NCI-H187 treated with DMSO at 0.1 percent for 48 hours (cell line): ENCODE results near the gene CACNG6.
"Not testable (repeated sequence)": the region's sequence is repeated elsewhere in the genome, so short reads cannot be mapped to it uniquely, and the experiment has no call there.

Experiments
- DNase-seq: peaks from one replicate; lab custom pipeline; 2025; lab: John Stamatoyannopoulos, UW

Gene CACNG6

GRCh38 chr19:54002495-54003315 is 11.3 kb downstream of the CACNG6 start:
- no peak for DNase-seq

GRCh38 chr19:54009440-54009839 is 18.0 kb downstream of the CACNG6 start:
- no peak for DNase-seq

GRCh38 chr19:54010474-54010873 is 19.0 kb downstream of the CACNG6 start:
- no peak for DNase-seq

DNA sequence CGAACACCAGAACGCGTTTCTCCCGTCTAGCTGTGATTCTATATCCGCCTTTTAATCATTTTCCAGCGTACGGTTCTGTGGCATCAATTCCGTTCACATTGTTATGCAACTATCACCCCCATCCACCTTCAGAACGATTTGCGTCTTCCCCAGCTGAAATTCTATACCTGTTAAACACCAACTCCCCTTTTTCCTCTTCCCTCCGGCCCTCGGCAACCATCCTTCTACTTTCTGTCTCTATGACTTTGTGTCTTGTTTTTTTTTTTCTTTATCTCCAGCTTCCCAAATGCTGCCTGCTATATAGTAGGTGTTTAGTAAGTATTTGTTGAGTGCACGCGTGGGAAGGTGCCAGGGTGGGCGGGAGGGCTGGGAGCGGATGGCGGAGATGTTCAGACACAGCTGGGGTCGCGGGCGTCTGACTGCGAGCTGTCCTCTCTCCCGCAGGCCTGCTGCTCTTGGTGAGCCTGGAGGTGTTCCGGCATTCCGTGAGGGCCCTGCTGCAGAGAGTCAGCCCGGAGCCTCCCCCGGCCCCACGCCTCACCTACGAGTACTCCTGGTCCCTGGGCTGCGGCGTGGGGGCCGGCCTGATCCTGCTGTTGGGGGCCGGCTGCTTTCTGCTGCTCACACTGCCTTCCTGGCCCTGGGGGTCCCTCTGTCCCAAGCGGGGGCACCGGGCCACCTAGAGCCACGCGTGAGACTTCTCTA is 20.2 kb downstream of the CACNG6 start:
- DNase-seq = no peak

DNA sequence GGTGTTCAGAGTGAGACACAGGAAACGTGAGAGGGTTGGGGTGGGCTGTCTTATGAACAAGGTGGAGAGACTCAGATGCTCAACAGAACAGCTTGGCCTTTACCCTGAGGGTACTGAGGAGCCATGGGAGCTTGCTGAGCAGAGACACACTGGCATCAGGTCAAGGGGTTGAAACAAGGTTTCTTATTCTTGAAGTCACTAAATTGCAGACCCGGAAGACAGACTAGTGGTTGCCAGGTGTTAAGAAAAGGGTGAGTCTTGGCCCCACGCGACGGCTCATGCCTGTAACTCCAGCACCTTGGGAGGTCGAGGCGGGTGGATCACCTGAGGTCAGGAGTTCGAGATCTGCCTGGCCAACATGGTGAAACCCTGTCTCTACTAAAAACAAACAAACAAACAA is 22.4 kb downstream of the CACNG6 start:
- DNase-seq = no peak

- no peak for DNase-seq
Measured at GRCh38 chr19:54014920-54015560, 23.6 kb downstream of the CACNG6 start.

- DNase-seq = no peak
Measured at GRCh38 chr19:54017261-54017660, 25.8 kb downstream of the CACNG6 start.

DNA sequence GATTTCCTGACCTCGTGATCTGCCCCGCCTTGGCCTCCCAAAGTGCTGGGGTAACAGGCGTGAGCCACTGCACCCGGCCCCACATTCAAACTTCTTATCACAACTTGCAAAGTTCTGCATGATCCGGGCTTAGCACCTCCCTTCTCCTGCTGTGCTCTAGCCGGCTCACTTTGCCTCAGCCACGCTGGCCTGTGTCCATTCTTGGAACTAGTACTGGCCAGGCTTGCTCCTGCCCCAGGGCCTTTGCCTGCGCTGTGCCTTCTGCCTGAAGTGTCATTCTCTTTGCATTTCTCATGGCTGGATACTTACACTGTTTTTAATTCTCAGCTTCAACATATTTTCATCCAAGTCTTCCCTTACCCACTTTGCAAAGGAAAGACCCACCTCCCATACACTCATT is 29.9 kb downstream of the CACNG6 start:
- no peak for DNase-seq

- no peak for DNase-seq
Measured at GRCh38 chr19:54021932-54022331, 30.5 kb downstream of the CACNG6 start.

DNA sequence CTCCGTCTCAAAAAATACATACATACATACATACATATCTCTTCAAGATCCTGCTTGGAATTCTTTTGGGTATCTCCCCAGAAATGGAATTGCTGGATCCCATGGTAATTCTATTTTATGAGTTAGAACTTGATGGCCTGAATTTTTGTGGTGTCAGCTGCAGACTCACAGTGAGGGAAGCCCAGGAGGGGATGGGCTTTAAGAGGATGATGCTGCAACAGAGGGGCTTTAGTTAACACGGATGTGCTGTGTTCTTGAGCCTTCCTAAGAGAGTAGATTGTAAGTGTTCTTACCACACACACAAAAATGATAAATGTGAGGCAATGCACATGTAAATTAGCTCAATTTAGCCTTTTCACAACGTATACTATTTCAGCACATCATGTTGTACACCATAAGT is 31.8 kb downstream of the CACNG6 start:
- DNase-seq = no peak

DNA sequence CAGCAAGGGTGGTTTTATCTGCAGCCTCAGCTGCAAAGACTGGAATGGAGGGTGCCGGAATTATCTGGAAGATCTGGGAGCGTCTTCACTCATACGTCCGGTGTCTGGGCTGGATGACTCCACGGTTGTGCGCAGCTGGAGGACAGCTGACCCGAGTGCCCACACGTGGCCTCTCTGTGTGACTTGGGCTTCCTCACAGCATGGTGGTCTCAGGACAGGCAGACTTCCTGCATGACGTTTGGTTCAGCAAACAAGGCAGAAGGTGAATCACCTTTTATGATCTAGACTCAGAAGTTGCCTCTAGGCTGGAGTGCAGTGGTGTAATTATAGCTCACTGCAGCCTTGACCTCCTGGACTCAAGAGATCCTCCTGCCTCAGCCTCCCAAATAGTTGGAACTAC is 33.2 kb downstream of the CACNG6 start:
- DNase-seq = no peak

GRCh38 chr19:54026656-54027055 is 35.2 kb downstream of the CACNG6 start:
- no peak for DNase-seq

- no peak for DNase-seq
Measured at GRCh38 chr19:54029301-54029700, 37.9 kb downstream of the CACNG6 start.

GRCh38 chr19:54029930-54030490 is 38.6 kb downstream of the CACNG6 start:
- DNase-seq = no peak

DNA sequence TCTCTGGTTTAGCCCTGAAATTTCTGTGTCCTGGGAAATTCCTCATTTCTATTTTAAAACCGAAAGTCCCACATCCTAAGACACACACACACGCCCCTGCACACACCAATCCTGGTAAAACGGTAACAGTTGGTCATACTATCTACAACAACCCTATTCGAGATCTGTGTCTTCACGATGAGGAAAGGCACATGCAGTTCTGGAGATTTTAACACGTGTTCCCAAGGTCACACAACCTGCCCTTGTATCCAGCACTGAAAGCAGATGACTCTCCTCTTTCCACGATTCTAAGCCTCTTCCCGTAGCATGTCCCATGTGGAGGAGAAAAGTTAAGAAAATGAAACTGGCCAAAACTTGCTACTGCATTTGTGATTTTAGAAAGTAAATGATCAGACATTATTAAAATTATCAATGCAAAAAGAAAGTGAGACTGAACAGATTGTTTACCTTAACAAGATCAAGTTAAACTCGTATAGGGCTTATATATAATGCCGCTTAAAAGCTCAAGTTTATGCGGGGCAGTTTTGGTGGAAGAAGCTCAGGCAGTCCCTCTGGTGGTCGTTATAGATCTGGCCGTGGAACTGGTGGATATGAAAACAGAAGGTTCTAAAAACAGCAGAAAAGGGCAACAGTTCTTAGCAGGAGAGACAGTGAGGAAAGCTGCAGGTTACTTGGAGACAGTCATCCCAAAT is 39.6 kb downstream of the CACNG6 start:
- DNase-seq = no peak

GRCh38 chr19:54035215-54036178 is 44.1 kb downstream of the CACNG6 start:
- DNase-seq = no peak

DNA sequence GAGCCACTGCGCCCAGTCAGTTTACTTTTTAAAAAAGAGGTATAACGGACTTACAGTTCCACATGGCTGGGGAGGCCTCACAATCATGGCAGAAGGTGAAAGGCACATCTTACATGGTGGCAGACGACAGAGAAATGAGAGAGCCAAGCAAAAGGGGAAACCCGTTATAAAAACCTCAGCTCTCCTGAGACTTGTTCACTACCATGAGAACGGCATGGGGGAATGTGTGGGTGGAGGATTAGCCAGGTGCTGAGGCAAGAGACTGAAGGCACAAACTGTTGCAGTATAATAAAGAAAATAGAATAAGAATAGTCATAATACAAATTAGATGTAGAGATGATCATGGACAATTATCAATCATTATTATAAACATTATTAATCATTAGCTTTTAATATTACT is 45.1 kb downstream of the CACNG6 start:
- DNase-seq = not testable (repeated sequence)

DNA sequence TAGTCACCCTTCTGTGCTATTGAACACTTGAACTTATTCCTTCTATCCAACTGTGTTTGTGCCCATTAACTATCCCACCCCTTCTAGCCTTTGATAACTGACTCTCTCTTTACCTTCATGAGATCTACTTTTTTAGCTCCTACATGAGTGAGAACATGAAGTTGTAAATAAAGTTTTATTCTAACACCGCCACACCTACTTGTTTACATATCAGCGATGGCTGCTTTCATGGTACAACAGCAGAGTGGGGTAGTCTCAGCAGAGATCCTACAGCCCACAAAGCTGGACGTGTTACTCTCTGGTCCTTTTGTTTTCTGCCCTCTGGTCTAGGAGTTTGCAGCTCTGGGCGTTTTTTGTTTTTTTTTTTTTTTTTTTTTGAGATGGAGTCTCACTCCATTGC is 48.6 kb downstream of the CACNG6 start:
- no peak for DNase-seq

DNA sequence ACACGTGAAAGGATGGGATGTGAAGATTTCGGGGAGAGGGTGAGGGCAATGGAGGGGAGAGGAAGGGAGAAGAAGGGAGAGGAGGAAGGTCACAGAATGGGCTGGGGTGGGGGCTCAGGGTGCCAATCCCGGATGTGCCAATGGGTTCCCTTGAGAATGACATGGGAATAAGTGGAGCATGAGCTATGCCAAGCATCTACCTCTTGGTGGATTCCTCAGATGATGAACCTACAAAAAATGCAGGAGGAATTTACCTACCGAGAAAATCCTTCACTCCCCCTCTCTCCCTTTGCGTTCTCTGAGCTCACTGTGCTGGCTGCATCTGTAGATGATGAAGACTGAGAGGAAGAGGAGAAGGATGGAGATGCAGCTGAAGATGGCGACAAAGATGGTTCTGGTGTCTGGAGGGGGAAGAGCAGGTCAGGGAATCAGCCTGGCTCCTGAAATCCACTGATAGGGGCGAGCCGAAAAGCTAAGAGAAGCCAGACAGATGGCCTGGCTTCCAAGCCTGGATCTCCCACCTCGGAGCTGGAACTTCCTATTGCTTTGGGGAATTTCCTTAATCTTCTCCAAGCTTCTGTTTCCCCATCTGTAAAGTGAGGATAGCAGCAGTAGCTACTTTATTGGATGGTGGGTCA is 50.7 kb downstream of the CACNG6 start:
- DNase-seq = no peak

DNA sequence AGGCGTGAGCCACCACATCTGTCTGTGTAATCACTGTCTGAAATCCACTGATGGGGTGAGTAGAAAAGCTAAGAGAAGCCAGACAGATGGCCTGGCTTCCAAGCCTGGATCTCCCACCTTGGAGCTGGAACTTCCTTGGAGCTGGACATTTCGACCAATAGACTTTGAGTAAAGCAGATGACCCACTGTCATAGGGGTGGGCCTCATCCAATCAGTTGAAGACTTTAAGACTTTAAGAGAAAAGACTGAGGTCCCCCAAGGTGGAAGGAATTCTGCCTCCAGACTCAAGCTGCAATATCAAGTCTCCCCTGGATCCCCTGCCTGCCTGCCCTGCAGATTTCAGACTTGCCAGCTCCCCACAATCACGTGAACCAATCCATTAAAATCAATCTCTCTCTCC is 51.6 kb downstream of the CACNG6 start:
- no peak for DNase-seq
